B cell (primary cell): ENCODE measurements around the gene PI4KA.

Experiments
- CTCF ChIP-seq: fragments of 200-600 bp; IDR thresholded peaks from one replicate; pipeline ENCODE4 v1.8.0; 2022; ENCODE audit warnings: antibody characterized with exemption, mild to moderate bottlenecking
- EZH2 ChIP-seq: IDR thresholded peaks from 2 replicates; pipeline ENCODE4 v1.6.1; 2012; ENCODE audit warnings: borderline replicate concordance, low read depth, mild to moderate bottlenecking, moderate library complexity, low read length; ENCODE audit not compliant: insufficient read depth, poor library complexity, severe bottlenecking

- TF ChIP-seq EZH2, result no peak
- no peak for TF ChIP-seq CTCF
Observed at GRCh38 chr22:20782596-20783299, 75.9 kb downstream of the PI4KA start.
